ENCODE measurements around the gene GPR107.

- TF ChIP-seq, protein P1, sequence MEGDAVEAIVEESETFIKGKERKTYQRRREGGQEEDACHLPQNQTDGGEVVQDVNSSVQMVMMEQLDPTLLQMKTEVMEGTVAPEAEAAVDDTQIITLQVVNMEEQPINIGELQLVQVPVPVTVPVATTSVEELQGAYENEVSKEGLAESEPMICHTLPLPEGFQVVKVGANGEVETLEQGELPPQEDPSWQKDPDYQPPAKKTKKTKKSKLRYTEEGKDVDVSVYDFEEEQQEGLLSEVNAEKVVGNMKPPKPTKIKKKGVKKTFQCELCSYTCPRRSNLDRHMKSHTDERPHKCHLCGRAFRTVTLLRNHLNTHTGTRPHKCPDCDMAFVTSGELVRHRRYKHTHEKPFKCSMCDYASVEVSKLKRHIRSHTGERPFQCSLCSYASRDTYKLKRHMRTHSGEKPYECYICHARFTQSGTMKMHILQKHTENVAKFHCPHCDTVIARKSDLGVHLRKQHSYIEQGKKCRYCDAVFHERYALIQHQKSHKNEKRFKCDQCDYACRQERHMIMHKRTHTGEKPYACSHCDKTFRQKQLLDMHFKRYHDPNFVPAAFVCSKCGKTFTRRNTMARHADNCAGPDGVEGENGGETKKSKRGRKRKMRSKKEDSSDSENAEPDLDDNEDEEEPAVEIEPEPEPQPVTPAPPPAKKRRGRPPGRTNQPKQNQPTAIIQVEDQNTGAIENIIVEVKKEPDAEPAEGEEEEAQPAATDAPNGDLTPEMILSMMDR (IDR thresholded peaks at IDR 0.05) = no peak
- TF ChIP-seq POLR2A (IDR thresholded peaks at IDR 0.05; ENCODE audit: low read depth) (no peak), EP300 (IDR thresholded peaks at IDR 0.05) (no peak), POLR2AphosphoS5 (IDR thresholded peaks at IDR 0.05) (no peak)
Observed at GRCh38 chr9:130069048-130069447, 15.3 kb downstream of the GPR107 start.

All from esophagus muscularis mucosa (tissue), 4 donors.